GM23338 (cell line): ENCODE measurements around the gene AKAP13. TPM values are rescaled to one million over a fixed set of nuclear protein-coding genes. Genes with fewer than 3 reads are reported as not detected.

ENCODE experiments used
- ATAC-seq: fragments of 200-7000 bp; cut with Tn5 transposase; 3 replicates; pipeline ENCODE4 v1.9.1; 2020
- DNase-seq: peaks from one replicate; pipeline ENCODE4 v3.0.0-alpha.2; 2015; ENCODE audit warnings: low spot score
- H2AFZ ChIP-seq: fragments of 200-600 bp; sonication (generic); 2 replicates; pipeline ENCODE4 v1.8.0; 2016; ENCODE audit warnings: antibody characterized with exemption, mild to moderate bottlenecking, moderate library complexity
- H3F3A ChIP-seq: fragments of 200-600 bp; sonication (generic); replicated peaks from 2 replicates; pipeline ENCODE4 v1.8.0; 2017; ENCODE audit warnings: antibody characterized with exemption, mixed run types, low read depth
- H3K27ac ChIP-seq: fragments of 200-600 bp; sonication (generic); 2 replicates; pipeline ENCODE4 v1.6.1; 2016; ENCODE audit warnings: low read depth
- H3K27me3 ChIP-seq: fragments of 200-600 bp; sonication (generic); 2 replicates; pipeline ENCODE4 v1.8.0; 2016; ENCODE audit warnings: mild to moderate bottlenecking, mixed run types, moderate library complexity; ENCODE audit not compliant: insufficient read depth
- H3K36me3 ChIP-seq: fragments of 200-600 bp; sonication (generic); 2 replicates; pipeline ENCODE4 v1.8.0; 2016; ENCODE audit warnings: mild to moderate bottlenecking; ENCODE audit not compliant: insufficient read depth
- H3K4me1 ChIP-seq: fragments of 200-600 bp; sonication (generic); 2 replicates; pipeline ENCODE4 v1.8.0; 2016; ENCODE audit warnings: mild to moderate bottlenecking, moderate library complexity; ENCODE audit not compliant: insufficient read depth
- H3K4me2 ChIP-seq: fragments of 200-600 bp; sonication (generic); 2 replicates; pipeline ENCODE4 v1.7.1; 2017; ENCODE audit warnings: mixed run types
- H3K4me3 ChIP-seq: fragments of 200-600 bp; sonication (generic); 2 replicates; pipeline ENCODE4 v1.6.1; 2016; ENCODE audit warnings: mixed run types
- H3K79me2 ChIP-seq: fragments of 200-600 bp; sonication (generic); replicated peaks from 2 replicates; pipeline ENCODE4 v1.8.0; 2017; ENCODE audit warnings: mild to moderate bottlenecking; ENCODE audit not compliant: insufficient read depth
- H3K9me2 ChIP-seq: fragments of 200-600 bp; sonication (generic); 2 replicates; pipeline ENCODE4 v1.8.0; 2017; ENCODE audit not compliant: insufficient read depth
- H4K20me1 ChIP-seq: fragments of 200-600 bp; sonication (generic); replicated peaks from 2 replicates; pipeline ENCODE4 v1.8.0; 2017; ENCODE audit warnings: mild to moderate bottlenecking; ENCODE audit not compliant: insufficient read depth
- H3K27ac Mint-ChIP-seq: 2 replicates; pipeline ENCODE4 v1.8.0; 2020; ENCODE audit warnings: inconsistent platforms, mild to moderate bottlenecking, moderate library complexity, mixed read lengths
- H3K27me3 Mint-ChIP-seq: 3 replicates; pipeline ENCODE4 v1.8.0; 2022; ENCODE audit warnings: low read depth, mild to moderate bottlenecking, moderate library complexity, mixed read lengths, inconsistent platforms; ENCODE audit not compliant: insufficient read depth, poor library complexity
- H3K36me3 Mint-ChIP-seq: 3 replicates; pipeline ENCODE4 v1.8.0; 2021; ENCODE audit warnings: low read depth, mild to moderate bottlenecking, inconsistent platforms, moderate library complexity, mixed read lengths
- H3K4me1 Mint-ChIP-seq: 3 replicates; pipeline ENCODE4 v1.8.0; 2020; ENCODE audit warnings: mild to moderate bottlenecking, inconsistent platforms, mixed read lengths
- H3K4me3 Mint-ChIP-seq: 3 replicates; pipeline ENCODE4 v1.8.0; 2021; ENCODE audit warnings: moderate library complexity, mild to moderate bottlenecking, inconsistent platforms, mixed read lengths
- H3K9me3 Mint-ChIP-seq: 3 replicates; pipeline ENCODE4 v1.8.0; 2020; ENCODE audit warnings: moderate library complexity, mild to moderate bottlenecking, inconsistent platforms, mixed read lengths
- CREB1 ChIP-seq: fragments of 250-450 bp; sonication (Bioruptor Pico); IDR thresholded peaks from 2 replicates; pipeline ENCODE4 v1.5.0; 2020; ENCODE audit warnings: low read depth, mild to moderate bottlenecking, moderate library complexity
- EZH2phosphoT487 ChIP-seq: fragments of 200-600 bp; sonication (generic); IDR thresholded peaks from one replicate; pipeline ENCODE4 v1.8.1; 2018; ENCODE audit warnings: antibody characterized with exemption; ENCODE audit not compliant: unreplicated experiment
- JUNB ChIP-seq: IDR thresholded peaks from one replicate; pipeline ENCODE4 v1.6.1; 2016; ENCODE audit warnings: antibody characterized with exemption; ENCODE audit not compliant: unreplicated experiment
- POLR2AphosphoS5 ChIP-seq: IDR thresholded peaks from 2 replicates; pipeline ENCODE4 v1.6.1; 2016; ENCODE audit warnings: antibody characterized with exemption, low read depth
- ZNF331 ChIP-seq: fragments of 250-450 bp; sonication (Bioruptor Pico); IDR thresholded peaks from 2 replicates; pipeline ENCODE4 v1.5.0; 2020; ENCODE audit warnings: low read depth, mild to moderate bottlenecking, moderate library complexity
- polyA plus RNA-seq: library from polyadenylated mRNA; unstranded; fragments of >200 nt; fragmentation: Nextera tagmentation; extraction: Ambion mirVana; gene quantifications from 2 replicates; pipeline ENCODE4 v1.2.1, GENCODE V29; 2016
- total RNA-seq: library from RNA; depleted of rRNA; stranded (reverse); fragments of >200 nt; shearing (Covaris generic); gene quantifications from 2 replicates; pipeline ENCODE4 v1.2.3, GENCODE V29; 2014
- TF ChIP-seq, protein P1 (sequence below), 2 experiments: fragments of 200-600 bp in 1 of 2; sonication (generic) in 1 of 2; conservative IDR thresholded peaks; 2 replicates each; pipeline versions ENCODE4 v1.5.1 to v1.6.1; 2016 to 2017; ENCODE audit warnings: antibody characterized with exemption in 2 of 2, low read depth in 2 of 2, mild to moderate bottlenecking in 2 of 2, moderate library complexity in 1 of 2
- TF ChIP-seq, protein P2 (sequence below): IDR thresholded peaks from 2 replicates; pipeline ENCODE4 v1.6.1; 2016; ENCODE audit warnings: antibody characterized with exemption
- TF ChIP-seq, protein P3 (sequence below): fragments of 250-450 bp; sonication (Bioruptor Pico); IDR thresholded peaks from 2 replicates; pipeline ENCODE4 v1.5.0; 2020; ENCODE audit warnings: mild to moderate bottlenecking, moderate library complexity

The AKAP13 gene
- total and polyA plus RNA-seq, 2 experiments from 2014 or later, result 46.2 to 60.7 TPM

DNA sequence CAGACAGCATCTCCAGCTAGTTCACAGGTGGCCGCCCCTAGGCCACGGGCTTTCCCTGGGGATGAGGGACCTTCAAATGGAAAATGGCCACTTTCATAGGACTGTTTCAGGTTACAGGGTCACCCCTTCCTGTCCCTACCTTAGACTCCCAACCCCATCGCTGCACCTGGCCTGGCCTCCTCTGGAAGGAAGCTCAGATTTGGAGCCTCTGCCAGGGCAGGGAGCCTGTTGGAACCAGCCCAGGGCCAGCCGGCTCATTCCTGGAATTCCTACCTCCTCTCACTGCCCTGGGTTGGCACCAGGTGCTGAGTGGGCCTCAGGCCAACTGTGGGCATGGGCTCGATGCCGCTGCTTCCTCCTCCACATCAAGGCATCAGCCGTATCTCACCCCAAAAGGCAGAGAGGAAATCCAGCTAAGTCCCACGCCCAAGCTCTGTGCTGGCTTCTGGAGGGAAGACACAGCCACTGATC, 372.1 kb downstream of the AKAP13 start (continued):
- TF ChIP-seq, protein P1, sequence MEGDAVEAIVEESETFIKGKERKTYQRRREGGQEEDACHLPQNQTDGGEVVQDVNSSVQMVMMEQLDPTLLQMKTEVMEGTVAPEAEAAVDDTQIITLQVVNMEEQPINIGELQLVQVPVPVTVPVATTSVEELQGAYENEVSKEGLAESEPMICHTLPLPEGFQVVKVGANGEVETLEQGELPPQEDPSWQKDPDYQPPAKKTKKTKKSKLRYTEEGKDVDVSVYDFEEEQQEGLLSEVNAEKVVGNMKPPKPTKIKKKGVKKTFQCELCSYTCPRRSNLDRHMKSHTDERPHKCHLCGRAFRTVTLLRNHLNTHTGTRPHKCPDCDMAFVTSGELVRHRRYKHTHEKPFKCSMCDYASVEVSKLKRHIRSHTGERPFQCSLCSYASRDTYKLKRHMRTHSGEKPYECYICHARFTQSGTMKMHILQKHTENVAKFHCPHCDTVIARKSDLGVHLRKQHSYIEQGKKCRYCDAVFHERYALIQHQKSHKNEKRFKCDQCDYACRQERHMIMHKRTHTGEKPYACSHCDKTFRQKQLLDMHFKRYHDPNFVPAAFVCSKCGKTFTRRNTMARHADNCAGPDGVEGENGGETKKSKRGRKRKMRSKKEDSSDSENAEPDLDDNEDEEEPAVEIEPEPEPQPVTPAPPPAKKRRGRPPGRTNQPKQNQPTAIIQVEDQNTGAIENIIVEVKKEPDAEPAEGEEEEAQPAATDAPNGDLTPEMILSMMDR (conservative IDR thresholded peaks at IDR 0.05; ENCODE audit: low read depth in 2 of 2), result no peak
- TF ChIP-seq JUNB (no peak), ZNF331 (no peak), CREB1 (CRISPR knock-in tag) (no peak)
- TF ChIP-seq, protein P2, sequence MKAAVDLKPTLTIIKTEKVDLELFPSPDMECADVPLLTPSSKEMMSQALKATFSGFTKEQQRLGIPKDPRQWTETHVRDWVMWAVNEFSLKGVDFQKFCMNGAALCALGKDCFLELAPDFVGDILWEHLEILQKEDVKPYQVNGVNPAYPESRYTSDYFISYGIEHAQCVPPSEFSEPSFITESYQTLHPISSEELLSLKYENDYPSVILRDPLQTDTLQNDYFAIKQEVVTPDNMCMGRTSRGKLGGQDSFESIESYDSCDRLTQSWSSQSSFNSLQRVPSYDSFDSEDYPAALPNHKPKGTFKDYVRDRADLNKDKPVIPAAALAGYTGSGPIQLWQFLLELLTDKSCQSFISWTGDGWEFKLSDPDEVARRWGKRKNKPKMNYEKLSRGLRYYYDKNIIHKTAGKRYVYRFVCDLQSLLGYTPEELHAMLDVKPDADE, result no peak

DNA sequence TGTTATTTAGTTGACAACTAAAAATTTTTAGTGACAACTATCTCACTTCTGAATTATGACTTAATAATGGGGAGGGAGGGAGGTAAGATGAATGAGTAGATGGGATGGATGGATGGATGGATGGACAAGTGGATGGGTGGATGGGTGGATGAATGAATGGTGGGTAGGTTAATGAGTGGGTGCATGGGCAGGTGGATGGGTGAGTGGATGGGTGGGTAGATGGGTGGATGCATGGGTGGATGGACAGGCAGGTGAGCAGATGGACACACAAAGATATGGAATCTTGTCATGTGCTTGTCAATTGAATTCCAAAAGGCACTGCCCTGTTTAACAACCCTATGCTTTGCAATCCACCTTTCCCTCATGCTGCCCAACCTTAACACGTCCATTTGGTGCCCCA, 372.9 kb downstream of the AKAP13 start:
- Histone ChIP-seq H3K27ac (no peak overlapping the region), H3F3A (peaks cover 18% of the 10 kb centered on the region), H3K27me3 (no peaks in the 10 kb centered on the region), H3K9me2 (no peaks in the 10 kb centered on the region), H3K79me2 (no peaks in the 10 kb centered on the region), H3K4me2 (0 out of 2 replicates have a peak overlapping the region, but pooled peaks have one; percentile 75), H4K20me1 (peaks cover 3% of the 10 kb centered on the region), H3K4me3 (no peak overlapping the region), H3K36me3 (no peaks in the 10 kb centered on the region; the same call in 1 of the 2 replicates), H3K4me1 (peaks cover 48% of the 10 kb centered on the region), H2AFZ (no peak overlapping the region)
- DNase-seq (no peak), ATAC-seq (no peak)
- H3K9me3 Mint-ChIP-seq, result no peaks in the 10 kb centered on the region
- peaks cover 32% of the 10 kb centered on the region for H3K27me3 Mint-ChIP-seq
- H3K36me3 Mint-ChIP-seq, result peaks cover 24% of the 10 kb centered on the region
- H3K4me1 Mint-ChIP-seq, result peaks cover 61% of the 10 kb centered on the region
- TF ChIP-seq, protein P3, sequence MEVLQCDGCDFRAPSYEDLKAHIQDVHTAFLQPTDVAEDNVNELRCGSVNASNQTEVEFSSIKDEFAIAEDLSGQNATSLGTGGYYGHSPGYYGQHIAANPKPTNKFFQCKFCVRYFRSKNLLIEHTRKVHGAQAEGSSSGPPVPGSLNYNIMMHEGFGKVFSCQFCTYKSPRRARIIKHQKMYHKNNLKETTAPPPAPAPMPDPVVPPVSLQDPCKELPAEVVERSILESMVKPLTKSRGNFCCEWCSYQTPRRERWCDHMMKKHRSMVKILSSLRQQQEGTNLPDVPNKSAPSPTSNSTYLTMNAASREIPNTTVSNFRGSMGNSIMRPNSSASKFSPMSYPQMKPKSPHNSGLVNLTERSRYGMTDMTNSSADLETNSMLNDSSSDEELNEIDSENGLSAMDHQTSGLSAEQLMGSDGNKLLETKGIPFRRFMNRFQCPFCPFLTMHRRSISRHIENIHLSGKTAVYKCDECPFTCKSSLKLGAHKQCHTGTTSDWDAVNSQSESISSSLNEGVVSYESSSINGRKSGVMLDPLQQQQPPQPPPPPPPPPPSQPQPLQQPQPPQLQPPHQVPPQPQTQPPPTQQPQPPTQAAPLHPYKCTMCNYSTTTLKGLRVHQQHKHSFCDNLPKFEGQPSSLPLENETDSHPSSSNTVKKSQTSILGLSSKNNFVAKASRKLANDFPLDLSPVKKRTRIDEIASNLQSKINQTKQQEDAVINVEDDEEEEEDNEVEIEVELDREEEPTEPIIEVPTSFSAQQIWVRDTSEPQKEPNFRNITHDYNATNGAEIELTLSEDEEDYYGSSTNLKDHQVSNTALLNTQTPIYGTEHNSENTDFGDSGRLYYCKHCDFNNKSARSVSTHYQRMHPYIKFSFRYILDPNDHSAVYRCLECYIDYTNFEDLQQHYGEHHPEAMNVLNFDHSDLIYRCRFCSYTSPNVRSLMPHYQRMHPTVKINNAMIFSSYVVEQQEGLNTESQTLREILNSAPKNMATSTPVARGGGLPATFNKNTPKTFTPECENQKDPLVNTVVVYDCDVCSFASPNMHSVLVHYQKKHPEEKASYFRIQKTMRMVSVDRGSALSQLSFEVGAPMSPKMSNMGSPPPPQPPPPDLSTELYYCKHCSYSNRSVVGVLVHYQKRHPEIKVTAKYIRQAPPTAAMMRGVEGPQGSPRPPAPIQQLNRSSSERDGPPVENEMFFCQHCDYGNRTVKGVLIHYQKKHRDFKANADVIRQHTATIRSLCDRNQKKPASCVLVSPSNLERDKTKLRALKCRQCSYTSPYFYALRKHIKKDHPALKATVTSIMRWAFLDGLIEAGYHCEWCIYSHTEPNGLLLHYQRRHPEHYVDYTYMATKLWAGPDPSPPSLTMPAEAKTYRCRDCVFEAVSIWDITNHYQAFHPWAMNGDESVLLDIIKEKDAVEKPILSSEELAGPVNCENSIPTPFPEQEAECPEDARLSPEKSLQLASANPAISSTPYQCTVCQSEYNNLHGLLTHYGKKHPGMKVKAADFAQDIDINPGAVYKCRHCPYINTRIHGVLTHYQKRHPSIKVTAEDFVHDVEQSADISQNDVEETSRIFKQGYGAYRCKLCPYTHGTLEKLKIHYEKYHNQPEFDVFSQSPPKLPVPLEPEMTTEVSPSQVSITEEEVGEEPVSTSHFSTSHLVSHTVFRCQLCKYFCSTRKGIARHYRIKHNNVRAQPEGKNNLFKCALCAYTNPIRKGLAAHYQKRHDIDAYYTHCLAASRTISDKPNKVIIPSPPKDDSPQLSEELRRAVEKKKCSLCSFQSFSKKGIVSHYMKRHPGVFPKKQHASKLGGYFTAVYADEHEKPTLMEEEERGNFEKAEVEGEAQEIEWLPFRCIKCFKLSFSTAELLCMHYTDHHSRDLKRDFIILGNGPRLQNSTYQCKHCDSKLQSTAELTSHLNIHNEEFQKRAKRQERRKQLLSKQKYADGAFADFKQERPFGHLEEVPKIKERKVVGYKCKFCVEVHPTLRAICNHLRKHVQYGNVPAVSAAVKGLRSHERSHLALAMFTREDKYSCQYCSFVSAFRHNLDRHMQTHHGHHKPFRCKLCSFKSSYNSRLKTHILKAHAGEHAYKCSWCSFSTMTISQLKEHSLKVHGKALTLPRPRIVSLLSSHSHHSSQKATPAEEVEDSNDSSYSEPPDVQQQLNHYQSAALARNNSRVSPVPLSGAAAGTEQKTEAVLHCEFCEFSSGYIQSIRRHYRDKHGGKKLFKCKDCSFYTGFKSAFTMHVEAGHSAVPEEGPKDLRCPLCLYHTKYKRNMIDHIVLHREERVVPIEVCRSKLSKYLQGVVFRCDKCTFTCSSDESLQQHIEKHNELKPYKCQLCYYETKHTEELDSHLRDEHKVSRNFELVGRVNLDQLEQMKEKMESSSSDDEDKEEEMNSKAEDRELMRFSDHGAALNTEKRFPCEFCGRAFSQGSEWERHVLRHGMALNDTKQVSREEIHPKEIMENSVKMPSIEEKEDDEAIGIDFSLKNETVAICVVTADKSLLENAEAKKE (CRISPR knock-in tag), result no peak
- TF ChIP-seq JUNB, result no peak
- no peak for TF ChIP-seq POLR2AphosphoS5
- no peak for TF ChIP-seq ZNF331
- TF ChIP-seq, protein P2, result no peak
- no peak for TF ChIP-seq EZH2phosphoT487
- TF ChIP-seq CREB1 (CRISPR knock-in tag), result no peak
- no peak overlapping the region for H3K4me3 Mint-ChIP-seq
- H3K27ac Mint-ChIP-seq, result no peak overlapping the region
